ENCODE data around the gene APEH.

APEH gene

GRCh38 chr3:49721596-49721895 lies 47.4 kb downstream of the APEH start:
- peak; percentile 72 for DNase-seq (ENCODE audit: low spot score)
- H3K27ac ChIP-seq = peak overlapping the region in 1 of 2 donors; percentile 97
- TF ChIP-seq CTCF (IDR thresholded peaks at IDR 0.05) = no peak
- no peak overlapping the region for H3K4me3 ChIP-seq

GRCh38 chr3:49721896-49722781 lies 48.0 kb downstream of the APEH start:
- TF ChIP-seq CTCF (IDR thresholded peaks at IDR 0.05) = no peak
- peak overlapping the region; percentile 99 for H3K4me3 ChIP-seq
- H3K27ac ChIP-seq = peak overlapping the region in 1 of 2 donors; percentile 97
- peak; percentile 69 for DNase-seq (ENCODE audit: low spot score)

DNA sequence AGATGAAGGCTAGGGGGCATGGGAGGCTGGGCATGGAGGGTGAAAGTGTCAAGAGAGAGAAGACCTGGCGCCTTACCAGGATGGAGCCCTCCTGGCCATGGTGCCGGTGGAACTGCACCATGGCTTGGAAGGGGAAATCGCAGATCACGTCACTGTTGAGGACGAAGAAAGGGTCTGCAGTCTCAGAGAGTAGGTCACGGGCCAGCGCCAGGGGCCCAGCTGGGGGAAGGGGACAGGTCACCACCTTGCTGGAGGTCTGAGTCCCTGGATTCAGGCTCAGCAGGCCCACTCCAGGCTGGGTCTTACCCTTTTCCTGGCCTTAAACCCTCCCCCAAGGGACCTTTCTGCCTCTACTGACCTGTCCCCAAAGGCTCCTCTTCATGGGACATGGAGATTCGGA lies 48.7 kb downstream of the APEH start:
- H3K27ac ChIP-seq = peak overlapping the region; percentile 87 to 97
- H3K4me3 ChIP-seq = peak overlapping the region; percentile 99
- DNase-seq (ENCODE audit: low spot score) = peak; percentile 76
- TF ChIP-seq CTCF (IDR thresholded peaks at IDR 0.05) = no peak

DNA sequence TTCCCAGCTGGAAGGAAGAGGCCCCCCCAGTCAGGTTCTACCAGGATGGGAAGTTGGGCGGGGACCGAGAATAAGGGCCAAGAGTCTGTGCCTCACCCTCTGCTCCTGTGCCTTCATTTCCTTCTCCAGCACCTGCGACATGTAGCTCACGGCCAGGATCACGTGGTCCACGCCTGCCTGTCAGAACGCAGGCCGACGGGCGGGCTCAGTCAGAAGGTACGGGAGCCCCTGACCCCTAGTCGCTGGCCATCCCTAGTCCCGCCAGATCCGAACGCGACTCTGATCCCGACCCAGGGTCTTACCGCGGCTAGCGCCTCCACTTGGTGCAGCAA lies 49.1 kb downstream of the APEH start:
- Histone ChIP-seq H3K4me3 (peak overlapping the region; percentile 99), H3K27ac (peak overlapping the region; percentile 87 to 97)
- no peak for TF ChIP-seq CTCF (IDR thresholded peaks at IDR 0.05)
- peak; percentile 81 for DNase-seq (ENCODE audit: low spot score)

DNA sequence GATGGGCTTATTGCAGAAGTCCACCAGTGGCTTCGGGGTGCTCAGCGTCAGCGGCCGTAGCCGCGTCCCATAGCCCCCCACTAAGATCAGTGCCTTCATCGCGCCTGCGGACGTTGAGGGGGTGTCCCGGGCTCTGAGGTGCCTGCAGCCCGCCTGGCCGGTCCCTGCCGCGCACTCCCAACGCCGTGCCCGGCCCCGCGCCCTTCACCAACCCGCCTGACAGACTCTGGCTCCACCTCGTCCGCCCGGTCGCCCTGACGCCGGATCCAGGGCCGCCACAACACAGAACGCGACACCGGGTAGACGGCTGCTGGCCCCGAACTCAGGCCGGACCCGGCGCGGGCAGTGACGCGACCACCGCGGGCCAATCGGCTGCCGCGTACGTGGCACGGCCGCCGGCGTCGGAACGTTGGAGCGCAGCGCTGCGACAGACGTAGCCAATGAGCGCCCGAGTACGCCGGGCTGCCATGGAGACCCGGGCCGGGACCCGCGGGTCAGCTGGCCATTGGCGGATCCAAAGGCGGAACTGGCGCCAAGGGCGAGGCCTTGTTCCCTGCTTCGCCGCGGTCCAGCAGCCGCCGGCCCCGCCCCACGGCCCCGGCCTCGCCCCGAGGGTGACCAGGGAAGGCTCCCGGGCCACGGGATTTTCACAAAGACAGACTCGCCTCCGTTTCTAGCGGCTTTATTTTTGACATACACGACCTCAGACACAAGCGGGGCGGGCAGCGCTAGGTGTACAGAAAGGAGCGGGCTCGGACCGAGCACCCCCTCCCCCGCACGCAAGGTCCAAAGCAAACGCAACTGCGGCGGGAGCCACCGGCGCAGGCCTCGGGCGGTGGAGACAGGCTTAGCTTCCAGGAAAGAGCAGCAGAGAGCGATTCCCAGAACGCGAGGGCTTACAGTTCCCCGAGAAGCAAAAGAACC lies 49.7 kb downstream of the APEH start, which contains the start of gene GMPPB:
Gene GMPPB (minus strand): TSS at position 324 of the 924 bp plus-strand sequence. CDS start 225 bp downstream, at position 99.
- H3K4me3 ChIP-seq = peak within 1 kb of the TSS; percentile 99
- peak within 1 kb of the TSS; percentile 87 to 97 for H3K27ac ChIP-seq
- no peak for TF ChIP-seq CTCF (IDR thresholded peaks at IDR 0.05)
- peak; percentile 99 for DNase-seq (ENCODE audit: low spot score)

DNA sequence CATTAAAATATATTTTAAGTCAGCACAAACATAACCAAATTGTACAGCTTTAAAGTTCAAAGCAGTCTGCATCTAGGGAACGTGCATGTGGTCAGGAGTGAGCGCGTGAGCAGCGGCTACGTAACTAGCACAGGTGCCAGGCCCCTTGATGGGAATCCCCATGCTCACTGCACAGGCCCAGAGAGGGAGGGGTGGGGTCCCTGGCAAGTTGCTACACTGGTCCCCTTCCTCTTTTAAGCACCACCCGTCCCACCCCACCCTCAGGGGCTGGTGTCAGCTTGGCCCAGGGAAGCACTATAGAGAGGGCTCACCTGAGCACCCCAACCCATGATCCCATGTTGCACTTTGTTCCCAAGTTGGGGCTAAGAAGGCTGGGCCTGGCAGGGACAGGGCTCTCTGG lies 50.4 kb downstream of the APEH start:
- H3K4me3 ChIP-seq = peak overlapping the region; percentile 99
- peak overlapping the region; percentile 71 to 97 for H3K27ac ChIP-seq
- no peak for TF ChIP-seq CTCF (IDR thresholded peaks at IDR 0.05)
- peak; percentile 75 for DNase-seq (ENCODE audit: low spot score)

Data from coronary artery (tissue), 2 donors.